Lung (tissue), 12 donors: Measurements from ENCODE around the gene CAVIN4. TPM values are rescaled to one million over a fixed set of nuclear protein-coding genes. Genes with fewer than 3 reads are reported as not detected.

Experiments used
- ATAC-seq: fragments of 200-7000 bp; cut with Tn5 transposase; one replicate; pipeline ENCODE4 v1.9.1; 2020; ENCODE audit warnings: moderate number of reproducible peaks; ENCODE audit not compliant: insufficient read depth, low FRiP score
- DNase-seq, 3 donors: peaks; one replicate each; pipeline ENCODE4 v3.0.0-alpha.2; 2013 to 2017
- H3K27ac ChIP-seq, 2 donors: one replicate each; pipeline ENCODE4 v1.5.1; 2013; ENCODE audit warnings: mild to moderate bottlenecking in 2 of 2, moderate library complexity in 2 of 2, control low read depth in 1 of 2, inconsistent platforms in 1 of 2, low read depth in 1 of 2, low read length in 1 of 2
- H3K27me3 ChIP-seq, 3 donors: one replicate each; pipeline ENCODE4 v1.5.1; 2013; ENCODE audit warnings: low read length in 2 of 3; ENCODE audit not compliant: control insufficient read depth in 3 of 3, insufficient read depth in 3 of 3
- H3K36me3 ChIP-seq, 4 donors: one replicate each; pipeline ENCODE4 v1.5.1; 2013; ENCODE audit warnings: low read length in 4 of 4, mild to moderate bottlenecking in 1 of 4, moderate library complexity in 1 of 4; ENCODE audit not compliant: control insufficient read depth in 4 of 4, insufficient read depth in 4 of 4
- H3K4me1 ChIP-seq, 5 donors: one replicate each; pipeline ENCODE4 v1.5.1; 2013; ENCODE audit warnings: low read length in 5 of 5, mild to moderate bottlenecking in 2 of 5, moderate library complexity in 1 of 5; ENCODE audit not compliant: control insufficient read depth in 5 of 5, insufficient read depth in 5 of 5
- H3K4me3 ChIP-seq: one replicate; pipeline ENCODE4 v1.5.1; 2013; ENCODE audit warnings: mild to moderate bottlenecking, control low read depth, moderate library complexity
- H3K9ac ChIP-seq, 2 donors: one replicate each; pipeline ENCODE4 v1.5.1; 2013; ENCODE audit warnings: low read length in 2 of 2, control low read depth in 1 of 2; ENCODE audit not compliant: insufficient read depth in 1 of 2
- H3K9me3 ChIP-seq, 4 donors: one replicate each; pipeline ENCODE4 v1.5.1; 2013; ENCODE audit warnings: low read length in 3 of 4, mild to moderate bottlenecking in 1 of 4, moderate library complexity in 1 of 4; ENCODE audit not compliant: control insufficient read depth in 4 of 4, insufficient read depth in 3 of 4
- CTCF ChIP-seq: IDR thresholded peaks from 2 replicates; pipeline ENCODE4 v1.5.1; 2012; ENCODE audit warnings: mild to moderate bottlenecking; ENCODE audit errors: control extremely low read depth, extremely low read depth
- WGBS, 2 donors: extraction: QIAGEN DNeasy Blood & Tissue Kit; methylation state at CpG; one replicate each; pipeline ENCODE4 v1.1.7; 2013; 5-methylcytosine and 5-hydroxymethylcytosine counted together
- polyA plus RNA-seq, 2 donors: library from polyadenylated mRNA; stranded (reverse); fragments of 200-250 nt; gene quantifications; one replicate each; pipeline ENCODE4 v1.2.1, GENCODE V29; 2013
- total RNA-seq, 2 donors: library from RNA; depleted of rRNA in 1 of 2; stranded (reverse); fragments of >200 nt in 1 of 2; gene quantifications; one replicate each; pipeline ENCODE4 v1.2.1, GENCODE V29; 2014 to 2021
- donor health status: control.
- donor health status: control.
- donor health status: Bipolar disorder and iron deficiency.
- donor health status: healthy.
- donor health status: DM: yes; HTN: yes; CAD: no.

The CAVIN4 gene
- total and polyA plus RNA-seq, 4 donors: 0.22 to 1.3 (median 0.48) TPM

- no peak for ATAC-seq
- 85 to 86% methylated on average over 3 of the region's 3 CpGs for WGBS, 2 donors
- Histone ChIP-seq H3K4me3 (no peak overlapping the region), H3K27ac (no peak overlapping the region), H3K36me3 (no peaks in the 10 kb centered on the region), H3K4me1 (no peaks in the 10 kb centered on the region), H3K27me3 (no peaks in the 10 kb centered on the region), H3K9me3 (no peaks in the 10 kb centered on the region), H3K9ac (no peak overlapping the region)
- TF ChIP-seq CTCF: no peak
- no peak for DNase-seq
Observed at GRCh38 chr9:100561256-100561655, 16.6 kb upstream of the CAVIN4 start.

DNA sequence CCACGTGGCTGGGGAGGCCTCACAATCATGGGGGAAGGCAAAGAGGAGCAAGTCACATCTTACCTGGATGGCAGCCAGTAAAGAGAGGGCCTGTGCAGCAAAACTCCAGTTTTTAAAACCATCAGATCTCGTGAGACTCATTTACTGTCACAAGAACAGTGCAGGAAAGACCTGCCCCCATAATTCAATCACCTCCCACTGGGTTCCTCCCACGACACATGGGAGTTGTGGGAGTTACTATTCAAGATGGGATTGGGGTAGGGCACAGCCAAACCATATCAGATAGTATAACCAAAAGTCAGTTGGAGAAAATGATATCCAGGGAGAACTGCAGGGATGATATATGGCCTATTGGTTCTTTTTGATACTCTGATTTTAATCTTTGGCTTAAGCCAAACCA, 10.0 kb upstream of the CAVIN4 start:
- no peaks in the 10 kb centered on the region for H3K27me3 ChIP-seq
- no peaks in the 10 kb centered on the region for H3K4me1 ChIP-seq
- ATAC-seq: no peak
- peaks cover 0 to 2% (median 0%) of the 10 kb centered on the region in 4 donors for H3K36me3 ChIP-seq
- WGBS, 2 donors: 82 to 85% methylated on average over 3 of the region's 3 CpGs
- H3K4me3 ChIP-seq: no peak overlapping the region
- H3K9ac ChIP-seq: no peak overlapping the region
- no peaks in the 10 kb centered on the region for H3K9me3 ChIP-seq
- DNase-seq: no peak
- H3K27ac ChIP-seq: no peak overlapping the region
- TF ChIP-seq CTCF: no peak

DNA sequence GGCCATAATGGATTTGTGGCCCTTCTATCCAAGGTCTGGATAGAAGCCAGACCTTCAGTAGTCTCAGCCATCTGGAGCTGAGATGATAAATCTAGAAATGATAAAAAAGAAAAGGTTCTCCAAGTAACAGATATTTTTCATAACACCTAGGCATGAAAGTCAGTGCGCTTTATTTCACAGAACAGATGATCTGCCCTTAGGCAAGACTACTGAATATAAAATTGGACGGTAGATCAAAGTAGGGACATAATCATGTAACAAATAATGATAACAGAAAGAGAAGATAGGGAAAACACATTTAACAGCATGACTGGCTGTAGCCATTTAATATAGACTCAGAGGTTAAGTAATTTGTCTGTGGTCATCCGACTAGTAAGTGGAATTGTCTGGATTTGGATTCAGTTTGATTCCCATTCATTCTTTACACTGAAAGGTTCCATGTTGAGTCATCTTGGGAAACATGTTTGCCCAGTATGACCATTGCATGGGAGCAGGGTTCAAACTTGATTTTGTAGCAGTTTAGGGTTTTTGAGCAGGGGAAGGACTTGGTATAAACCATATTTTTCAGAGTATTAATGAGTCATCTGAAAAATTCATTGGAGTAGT, 4.1 kb upstream of the CAVIN4 start:
- H3K36me3 ChIP-seq: peaks cover 0 to 2% (median 0%) of the 10 kb centered on the region in 4 donors
- no peaks in the 10 kb centered on the region for H3K27me3 ChIP-seq
- no peak overlapping the region for H3K27ac ChIP-seq
- H3K4me1 ChIP-seq: peaks cover 0 to 3% (median 0%) of the 10 kb centered on the region in 5 donors
- TF ChIP-seq CTCF: no peak
- no peak for DNase-seq
- H3K9me3 ChIP-seq: no peaks in the 10 kb centered on the region
- no peak for ATAC-seq
- no peak overlapping the region for H3K9ac ChIP-seq
- WGBS, 2 donors: 92 to 93% methylated on average over 3 of the region's 3 CpGs
- no peak overlapping the region for H3K4me3 ChIP-seq

- Histone ChIP-seq H3K9me3 (no peaks in the 10 kb centered on the region), H3K4me3 (no peak overlapping the region), H3K9ac (no peak overlapping the region), H3K36me3 (no peaks in the 10 kb centered on the region), H3K4me1 (peaks cover 0 to 3% (median 0%) of the 10 kb centered on the region in 5 donors), H3K27me3 (no peaks in the 10 kb centered on the region), H3K27ac (no peak overlapping the region)
- TF ChIP-seq CTCF: no peak
- DNase-seq (no peak), ATAC-seq (no peak)
- 93% methylated on average over 4 of the region's 4 CpGs for WGBS, 2 donors
Observed at GRCh38 chr9:100575006-100575405, 2.9 kb upstream of the CAVIN4 start.
